Body of pancreas (tissue), 4 donors: ENCODE measurements around the gene SSX1. TPM values are rescaled to one million over a fixed set of nuclear protein-coding genes. Genes with fewer than 3 reads are reported as not detected.
"Not testable (repeated sequence)": the region's sequence is repeated elsewhere in the genome, so short reads cannot be mapped to it uniquely, and the experiment has no call there.

ENCODE experiments used
- ATAC-seq: fragments of 150-250 bp; one replicate; pipeline ENCODE4 v1.9.1; 2016
- DNase-seq, 4 donors: peaks; one replicate each; pipeline ENCODE4 v3.0.0-alpha.2; 2019
- H3K27ac ChIP-seq, 4 donors: fragments of 200-600 bp; sonication (generic); 1 replicate in 3 of 4; 2 replicates in 1 of 4; pipeline versions ENCODE4 v1.5.1 to v1.6.1; 2016 to 2019; ENCODE audit warnings: mild to moderate bottlenecking in 1 of 4, mixed read lengths in 1 of 4, moderate library complexity in 1 of 4
- H3K27me3 ChIP-seq, 2 donors: fragments of 200-600 bp; sonication (generic); one replicate each; pipeline ENCODE4 v1.6.0; 2016; ENCODE audit warnings: mild to moderate bottlenecking in 1 of 2
- H3K36me3 ChIP-seq, 2 donors: fragments of 200-600 bp; sonication (generic); replicated peaks in 1 of 2; 2 replicates each; pipeline ENCODE4 v1.5.1; 2016; ENCODE audit warnings: low read depth in 2 of 2; ENCODE audit not compliant: insufficient read depth in 1 of 2
- H3K4me1 ChIP-seq: fragments of 200-600 bp; sonication (generic); one replicate; pipeline ENCODE4 v1.6.0; 2016
- H3K4me3 ChIP-seq, 2 donors: fragments of 200-600 bp; sonication (generic); 1 replicate in 1 of 2; 2 replicates in 1 of 2; pipeline ENCODE4 v1.5.1; 2016 to 2019
- H3K9me3 ChIP-seq, 3 donors: fragments of 200-600 bp; sonication (generic); 1 replicate in 2 of 3; 2 replicates in 1 of 3; pipeline ENCODE4 v1.5.1; 2016
- CTCF ChIP-seq, 7 experiments: fragments of 450-650 bp in 4 of 7; fragments of 200-600 bp in 3 of 7; sonication (generic) in 3 of 7; IDR thresholded peaks; one replicate each; pipeline ENCODE4 v1.5.1; 2016 to 2019; ENCODE audit warnings: antibody characterized with exemption in 7 of 7
- POLR2A ChIP-seq, 3 donors: fragments of 450-650 bp; IDR thresholded peaks; one replicate each; pipeline ENCODE4 v1.6.1; 2016; ENCODE audit warnings: antibody characterized with exemption in 3 of 3, mild to moderate bottlenecking in 2 of 3
- WGBS, 2 donors: methylation state at CpG; one replicate each; pipeline ENCODE4 v1.1.5; 2017; 5-methylcytosine and 5-hydroxymethylcytosine counted together
- intact Hi-C: fragments of 100-400 bp; cut with DNase I; formaldehyde crosslinking; loops from one replicate; pipeline ENCODE4 v1.15.1; 2023
- small RNA-seq: library from RNA; depleted of rRNA; stranded (forward); fragments of <200 nt; gene quantifications from one replicate; pipeline ENCODE3, GENCODE V24; 2016
- total RNA-seq, 2 donors: library from RNA; depleted of rRNA; stranded (reverse); fragments of >200 nt; gene quantifications; one replicate each; pipeline ENCODE4 v1.1.0, GENCODE V29; 2016

SSX1 gene
- total RNA-seq, 2 donors from 2014 or later, result not detected

- DNase-seq, result no peak
- no peak for ATAC-seq
- no peaks in the 10 kb centered on the region for H3K4me1 ChIP-seq
- H3K27me3 ChIP-seq, result no peaks in the 10 kb centered on the region
- TF ChIP-seq CTCF (IDR thresholded peaks at IDR 0.05) (no peak), POLR2A (IDR thresholded peaks at IDR 0.05) (no peak)
- 75 to 79% methylated on average over 7 to 11 of the region's 11 CpGs for WGBS, 2 donors
- no peaks in the 10 kb centered on the region for H3K9me3 ChIP-seq
- no peaks in the 10 kb centered on the region for H3K36me3 ChIP-seq
- intact Hi-C loops, result no loop called here
- no peak overlapping the region for H3K27ac ChIP-seq
- no peak overlapping the region for H3K4me3 ChIP-seq
Measured at GRCh38 chrX:48306175-48306574, 51.0 kb downstream of the SSX1 start.

- H3K27me3 ChIP-seq, H3K36me3 ChIP-seq, H3K4me3 ChIP-seq, intact Hi-C loops, DNase-seq, ATAC-seq, H3K27ac ChIP-seq, H3K9me3 ChIP-seq, H3K4me1 ChIP-seq: not testable (repeated sequence)
- WGBS, 2 donors, result 58 to 84% methylated on average over 2 of the region's 2 CpGs
Measured at GRCh38 chrX:48313996-48314395, 58.8 kb downstream of the SSX1 start.

Small RNA genes lying within 50 kb of the gene (small RNA-seq; reads per million reads assigned to genes)
- gene AC245047.3 (not detected), gene AC245047.4 (not detected), gene RNA5SP503 (not detected)

Other genes starting within 250 kb of the SSX1 start
- gene SPACA5, start 248.4 kb upstream of the SSX1 start, total RNA-seq, result not detected
- gene ZNF630, start 183.8 kb upstream of the SSX1 start, total RNA-seq, result 1 to 10 TPM in 1 of 2 donors, under 1 TPM in 1; 0.33 to 4.2 TPM
- not detected for gene SPACA5B, start 124.8 kb upstream of the SSX1 start, total RNA-seq
- gene SSX5, start 58.6 kb upstream of the SSX1 start, total RNA-seq, result not detected
- gene SSX3, start 101.3 kb downstream of the SSX1 start, total RNA-seq, result not detected
- not detected for gene SSX4, start 128.1 kb downstream of the SSX1 start, total RNA-seq
- gene SSX4B, start 156.6 kb downstream of the SSX1 start, total RNA-seq, result not detected
- 100 to 1,000 TPM in 1 of 2 donors, 10 to 100 TPM in 1; 83.8 to 166 TPM for gene SLC38A5, start 214.9 kb downstream of the SSX1 start, total RNA-seq
- gene FTSJ1, start 220.8 kb downstream of the SSX1 start, total RNA-seq, result 10 to 100 TPM; 37.1 to 56.4 TPM